ENCODE data around the gene NKD1.

Gene NKD1

DNA sequence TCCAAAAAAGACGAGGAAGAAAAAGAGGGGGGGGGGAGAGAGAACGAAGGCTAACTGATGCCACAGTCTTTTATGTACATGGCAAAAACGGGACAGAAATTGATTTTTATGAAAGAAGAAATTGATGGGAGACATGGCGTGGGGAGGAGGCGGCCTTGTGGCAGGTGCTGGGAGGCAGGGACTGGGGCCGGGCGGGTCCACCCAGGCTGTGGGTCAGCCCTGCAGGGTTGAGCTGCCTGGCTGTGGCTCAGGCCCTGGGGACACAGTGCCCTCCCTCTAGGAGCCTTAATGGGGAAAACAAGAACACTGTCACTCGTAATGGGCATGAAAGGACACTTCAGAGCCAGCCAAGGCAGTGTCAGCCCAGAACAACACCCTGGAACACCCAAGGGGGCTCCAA lies 98.1 kb downstream of the NKD1 start:
- no peak for DNase-seq (ENCODE audit: low read depth)

GRCh38 chr16:50651835-50652438 lies 103.7 kb downstream of the NKD1 start:
- no peak for DNase-seq (ENCODE audit: low read depth)

DNA sequence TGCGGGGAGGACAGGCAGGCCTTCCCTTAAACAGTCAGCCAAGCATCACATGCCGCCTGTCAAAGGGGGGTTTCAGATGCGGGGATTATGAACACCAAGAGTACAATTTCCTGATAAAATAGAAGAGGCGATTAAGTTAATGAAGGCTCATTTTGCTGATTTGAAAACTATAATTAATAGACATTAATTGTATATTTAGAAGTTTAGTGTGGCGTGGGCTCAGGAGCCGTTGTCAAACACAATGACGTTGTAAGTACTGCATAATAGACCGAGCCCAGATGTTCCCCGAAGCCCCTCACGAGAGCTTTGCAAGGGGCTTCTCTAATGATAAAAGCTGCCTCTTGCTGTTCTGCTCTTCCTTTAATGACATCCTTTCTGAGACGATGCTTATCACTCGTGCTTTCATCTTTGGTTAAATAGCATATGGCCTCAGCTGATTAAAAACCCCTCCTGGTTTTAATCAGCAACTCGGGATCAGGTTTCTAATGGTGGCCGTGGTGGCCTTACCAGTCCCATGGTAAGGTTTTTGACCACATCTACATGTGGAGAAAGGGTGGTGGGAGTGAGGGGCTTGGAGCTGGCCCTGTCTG lies 104.7 kb downstream of the NKD1 start:
- no peak for DNase-seq (ENCODE audit: low read depth)

DNA sequence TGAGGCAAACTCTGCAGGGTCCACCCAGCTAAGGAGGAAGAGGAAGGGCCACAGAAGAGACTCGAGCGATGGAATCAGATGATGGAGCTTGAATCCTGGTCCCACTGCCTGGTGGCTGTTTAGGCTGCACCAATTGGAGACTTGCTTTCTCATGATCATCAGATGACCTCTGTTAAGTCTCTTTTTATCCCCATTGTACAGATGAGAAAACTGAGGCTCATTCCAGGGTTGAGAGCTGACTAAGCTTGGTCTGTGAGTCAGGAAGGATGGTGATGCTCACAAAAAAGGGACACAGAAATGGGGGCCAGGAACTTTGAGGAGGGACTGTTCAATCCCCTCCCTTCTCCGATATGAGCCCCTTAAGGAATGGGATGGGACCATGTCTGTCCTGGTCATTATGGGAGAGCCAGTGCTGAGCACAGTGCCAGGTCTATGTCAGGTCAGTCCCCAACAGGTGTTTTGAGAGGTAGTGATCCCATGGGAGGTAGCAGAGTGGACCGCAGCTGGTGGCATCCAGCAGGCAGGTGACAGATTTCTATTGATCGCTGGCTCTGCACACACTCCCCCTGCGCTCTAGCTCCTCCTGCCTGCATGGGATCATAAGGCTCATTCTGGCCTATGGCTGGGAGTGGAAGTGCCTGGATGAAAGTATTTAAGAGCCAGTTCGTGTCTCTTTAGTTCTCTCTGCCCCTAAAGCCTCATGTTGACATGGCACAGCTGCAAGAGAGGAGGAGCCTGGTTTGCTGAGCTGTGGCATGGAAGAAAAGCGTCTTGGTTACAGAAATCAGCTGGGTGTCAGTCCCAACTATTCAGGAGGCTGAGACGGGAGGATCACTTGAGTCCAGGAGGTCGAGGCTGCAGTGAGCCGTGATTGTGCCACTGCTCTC lies 105.7 kb downstream of the NKD1 start:
- no peak for DNase-seq (ENCODE audit: low read depth)

DNA sequence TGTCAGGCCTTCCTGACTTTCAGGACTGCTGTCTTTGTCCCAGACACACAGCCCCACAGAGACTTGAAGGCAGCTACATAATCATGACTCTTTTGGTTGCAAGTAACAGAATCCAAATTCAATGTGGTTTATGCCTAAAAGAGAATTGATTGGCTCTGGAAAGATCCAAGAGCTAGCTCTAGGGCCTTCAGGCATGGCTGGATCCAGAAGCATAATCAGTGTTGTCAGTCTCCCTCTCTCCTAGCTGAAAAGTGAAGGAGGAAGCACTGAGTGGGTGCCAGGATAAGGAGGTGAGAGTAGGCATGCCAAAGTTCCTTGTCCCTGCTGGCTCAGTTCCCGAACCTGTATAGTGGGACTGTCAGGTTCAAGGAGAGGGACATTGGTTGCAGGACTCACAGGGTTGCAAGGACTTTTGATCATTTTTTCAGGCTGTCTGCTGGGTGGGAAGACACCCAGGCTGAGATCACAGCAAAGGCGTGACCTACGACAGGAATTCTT lies 107.4 kb downstream of the NKD1 start:
- no peak for DNase-seq (ENCODE audit: low read depth)

DNA sequence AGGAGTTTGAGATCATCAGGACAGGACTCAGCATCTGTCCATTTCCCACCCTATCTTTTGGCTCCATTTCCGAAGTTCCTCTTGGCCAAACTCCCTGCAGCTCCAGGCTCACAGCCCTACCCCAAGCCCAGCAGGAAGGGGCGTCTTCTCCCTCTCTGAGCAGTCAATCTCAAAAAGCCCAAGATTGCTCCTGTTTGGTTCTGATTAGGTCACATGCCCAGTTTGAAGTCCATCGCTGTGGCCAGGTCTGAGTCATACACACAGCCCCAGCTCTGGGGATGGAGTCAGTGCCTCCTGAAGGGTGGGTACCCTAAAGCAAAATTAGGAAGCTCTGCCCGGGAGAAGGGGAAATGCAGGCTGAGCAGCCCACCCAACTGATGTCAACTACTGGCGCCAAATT lies 109.0 kb downstream of the NKD1 start:
- no peak for DNase-seq (ENCODE audit: low read depth)

DNA sequence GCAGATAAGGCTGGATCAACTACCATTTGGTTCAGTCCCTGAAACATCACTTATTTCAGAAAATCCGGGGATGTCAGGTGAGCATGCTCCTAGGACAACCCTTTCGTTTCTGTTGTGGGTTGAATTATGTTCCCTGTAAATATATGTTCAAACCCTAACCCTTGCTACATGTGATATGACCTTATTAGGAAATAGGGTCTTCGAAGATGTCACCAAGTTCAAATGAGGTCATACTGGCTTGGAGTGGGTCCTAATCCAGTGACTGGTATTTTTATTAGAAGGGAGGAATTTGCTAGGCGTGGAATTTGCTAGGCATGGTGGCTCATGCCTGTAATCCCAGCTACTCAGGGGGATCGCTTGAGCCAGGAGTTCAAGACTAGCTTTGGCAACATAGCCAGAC lies 111.6 kb downstream of the NKD1 start:
- DNase-seq (ENCODE audit: low read depth) = no peak

DNA sequence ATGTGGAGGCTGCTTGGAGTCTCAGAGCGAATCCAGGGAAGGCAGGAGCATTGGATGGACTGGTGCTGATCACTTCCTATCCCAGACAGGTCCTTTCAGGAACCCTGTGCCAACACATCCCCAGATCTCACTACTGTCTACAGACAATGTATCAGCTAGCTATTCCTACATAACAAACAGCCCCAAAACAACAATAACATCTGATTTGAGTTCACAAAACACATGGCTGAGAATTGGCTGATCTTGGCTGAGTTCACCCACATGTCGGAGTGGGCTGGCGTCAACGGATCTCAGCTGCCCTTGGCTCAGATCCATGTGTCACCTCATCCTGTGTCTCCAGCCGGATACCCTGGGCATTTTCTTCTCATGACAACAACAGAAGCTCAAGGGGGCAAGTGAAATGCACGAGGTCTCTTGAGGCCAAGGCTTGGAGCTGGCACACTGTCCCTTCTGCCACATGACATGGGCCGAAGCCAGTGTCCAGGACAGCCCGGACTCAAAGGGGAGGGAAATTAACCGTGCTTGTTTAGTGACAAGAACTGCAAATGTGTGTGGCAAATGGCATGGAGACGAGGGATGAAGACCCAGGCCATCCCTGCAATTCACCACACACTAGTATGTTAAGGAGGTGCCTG lies 114.2 kb downstream of the NKD1 start:
- DNase-seq (ENCODE audit: low read depth) = no peak

GRCh38 chr16:50664270-50664669 lies 116.1 kb downstream of the NKD1 start:
- no peak for DNase-seq (ENCODE audit: low read depth)

GRCh38 chr16:50665128-50665878 lies 117.1 kb downstream of the NKD1 start:
- DNase-seq (ENCODE audit: low read depth) = peak; percentile 87

GRCh38 chr16:50666658-50667496 lies 118.7 kb downstream of the NKD1 start:
- DNase-seq (ENCODE audit: low read depth) = no peak

- no peak for DNase-seq (ENCODE audit: low read depth)
Observed at GRCh38 chr16:50667497-50668367, 119.5 kb downstream of the NKD1 start.

- no peak for DNase-seq (ENCODE audit: low read depth)
Observed at GRCh38 chr16:50668368-50669008, 120.3 kb downstream of the NKD1 start.

DNA sequence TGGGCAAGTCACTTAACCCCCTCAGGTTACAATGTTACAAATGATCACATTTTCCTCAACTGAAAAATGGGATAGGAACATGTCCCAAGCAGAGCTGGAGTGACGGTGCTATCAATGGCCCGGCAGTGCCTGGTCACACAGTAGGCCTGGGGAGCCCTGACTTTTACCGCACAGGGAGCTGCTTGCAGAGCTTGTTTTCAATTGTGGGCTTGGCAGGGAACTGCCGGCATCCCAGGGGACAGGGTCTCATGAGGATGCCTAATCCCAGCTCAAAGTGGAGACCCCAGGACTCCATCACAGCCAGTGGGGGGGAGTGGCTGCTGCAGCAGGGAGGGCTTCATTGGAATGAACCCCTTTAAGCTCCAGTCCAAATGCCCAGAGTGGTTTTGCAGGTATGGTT lies 121.5 kb downstream of the NKD1 start:
- no peak for DNase-seq (ENCODE audit: low read depth)

- no peak for DNase-seq (ENCODE audit: low read depth)
Observed at GRCh38 chr16:50670476-50670875, 122.3 kb downstream of the NKD1 start.

GRCh38 chr16:50671644-50672260 lies 123.6 kb downstream of the NKD1 start:
- no peak for DNase-seq (ENCODE audit: low read depth)

GRCh38 chr16:50673496-50674275 lies 125.5 kb downstream of the NKD1 start:
- no peak for DNase-seq (ENCODE audit: low read depth)

DNA sequence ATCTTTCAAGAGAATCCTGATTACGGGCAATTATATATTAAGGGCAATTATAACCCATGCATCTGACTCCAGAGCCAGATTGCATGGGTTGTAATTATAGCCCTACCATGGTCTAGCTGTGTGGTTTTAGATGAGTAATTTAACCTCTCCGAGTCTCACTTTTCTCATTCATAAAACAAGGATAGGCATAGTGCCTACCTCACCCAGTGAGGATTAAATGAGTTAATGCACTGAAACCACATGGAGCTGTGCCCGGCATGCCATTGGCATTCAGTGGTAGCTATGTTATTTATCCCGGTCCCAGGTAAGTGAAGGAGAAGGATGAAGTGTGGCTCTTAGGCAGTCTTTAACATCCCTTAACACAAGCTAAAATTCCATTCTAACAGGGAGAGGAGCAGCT lies 126.6 kb downstream of the NKD1 start:
- DNase-seq (ENCODE audit: low read depth) = no peak
